HCT116 (cell line): ENCODE results near the gene SLBP. TPM values are rescaled to one million over a fixed set of nuclear protein-coding genes. Genes with fewer than 3 reads are reported as not detected.

Source experiments
- ATAC-seq: fragments of 200-7000 bp; cut with Tn5 transposase; 2 replicates; pipeline ENCODE4 v1.9.1; 2020; ENCODE audit warnings: mild to moderate bottlenecking, moderate library complexity
- BruUV-seq: library from RNA; stranded (reverse); fragments of 400-500 nt; replicated peaks from 2 replicates; lab custom pipeline; 2021; lab: Mats Ljungman, UMichigan
- CTCF ChIA-PET: fragments of 300-600 bp; sonication (Branson Sonifier 250); formaldehyde crosslinking; loops from one replicate; lab custom pipeline; 2021; ENCODE audit warnings: antibody characterized with exemption; lab: Charles Lee
- POLR2A ChIA-PET: fragments of 300-600, 350-600 bp; sonication (Branson Sonifier 250); formaldehyde crosslinking; loops from one replicate; lab custom pipeline; 2021; ENCODE audit warnings: antibody characterized with exemption; lab: Charles Lee
- RAD21 ChIA-PET, 2 experiments: fragments of 300-600 bp; sonication (Branson Sonifier 250); formaldehyde crosslinking; loops; one replicate each; lab custom pipeline; 2023; ENCODE audit warnings: low total read pairs in 2 of 2; ENCODE audit not compliant: uncharacterized antibody in 2 of 2, unreplicated experiment in 2 of 2, low non-redundant PET in 1 of 2; lab: Charles Lee
- DNase-seq: peaks from one replicate; pipeline ENCODE4 v3.0.0-alpha.2; 2010; ENCODE audit warnings: low read depth, low spot score
- H2AFZ ChIP-seq: fragments of 200-600 bp; shearing (Covaris generic), sonication (generic); 2 replicates; pipeline ENCODE4 v1.6.1; 2017; ENCODE audit warnings: low read depth, mixed run types, mixed read lengths, antibody characterized with exemption, low read length; ENCODE audit not compliant: poor library complexity, severe bottlenecking
- H3K27ac ChIP-seq: 2 replicates; pipeline ENCODE4 v1.5.1; 2012; ENCODE audit warnings: low read depth, low read length
- H3K27me3 ChIP-seq: fragments of 200-600 bp; sonication (generic); 2 replicates; pipeline ENCODE4 v1.6.1; 2016; ENCODE audit warnings: mixed run types, low read length, mixed read lengths; ENCODE audit not compliant: insufficient read depth
- H3K36me3 ChIP-seq, 2 experiments: fragments of 200-500 bp in 1 of 2; fragments of 200-600 bp in 1 of 2; sonication (Bioruptor generic) in 1 of 2; sonication (generic) in 1 of 2; 2 replicates each; pipeline versions ENCODE4 v1.5.1 to v1.6.1; 2014 to 2016; ENCODE audit warnings: low read length in 2 of 2, inconsistent platforms in 1 of 2, mixed read lengths in 1 of 2, mixed run types in 1 of 2; ENCODE audit not compliant: insufficient read depth in 2 of 2, control insufficient read depth in 1 of 2
- H3K4me1 ChIP-seq, 2 experiments: fragments of 200-600 bp in 1 of 2; sonication (generic) in 1 of 2; 2 replicates each; pipeline versions ENCODE4 v1.5.1 to v1.6.1; 2012 to 2017; ENCODE audit warnings: low read length in 2 of 2, inconsistent platforms in 1 of 2, mild to moderate bottlenecking in 1 of 2, mixed read lengths in 1 of 2, mixed run types in 1 of 2, moderate library complexity in 1 of 2; ENCODE audit not compliant: insufficient read depth in 2 of 2, control insufficient read depth in 1 of 2
- H3K4me2 ChIP-seq: fragments of 200-600 bp; sonication (generic); 2 replicates; pipeline ENCODE4 v1.6.1; 2017; ENCODE audit warnings: mixed run types, low read length, mixed read lengths
- H3K4me3 ChIP-seq, 2 experiments: fragments of 200-600 bp in 1 of 2; sonication (generic) in 1 of 2; replicated peaks in 1 of 2; 2 replicates each; pipeline ENCODE4 v1.5.1; 2011 to 2016; ENCODE audit warnings: low read length in 2 of 2, control low read depth in 1 of 2, low read depth in 1 of 2, mild to moderate bottlenecking in 1 of 2, mixed read lengths in 1 of 2, mixed run types in 1 of 2
- H3K79me2 ChIP-seq: fragments of 200-600 bp; sonication (generic); 2 replicates; pipeline ENCODE4 v1.6.1; 2017; ENCODE audit warnings: mild to moderate bottlenecking, mixed run types, low read length, moderate library complexity, mixed read lengths; ENCODE audit not compliant: insufficient read depth
- H3K9ac ChIP-seq: fragments of 200-600 bp; sonication (generic); 2 replicates; pipeline ENCODE4 v1.6.1; 2016; ENCODE audit warnings: low read length, mixed read lengths
- H3K9me2 ChIP-seq: fragments of 200-600 bp; sonication (generic), shearing (Covaris generic); 2 replicates; pipeline ENCODE4 v1.6.1; 2017; ENCODE audit warnings: mixed run types, mild to moderate bottlenecking, moderate library complexity; ENCODE audit not compliant: insufficient read depth
- H3K9me3 ChIP-seq, 2 experiments: fragments of 200-500 bp in 1 of 2; fragments of 200-600 bp in 1 of 2; sonication (Bioruptor generic) in 1 of 2; sonication (generic) in 1 of 2; 2 replicates each; pipeline ENCODE4 v1.6.1; 2014 to 2017; ENCODE audit warnings: low read length in 2 of 2, mixed read lengths in 2 of 2, inconsistent platforms in 1 of 2, low read depth in 1 of 2, mild to moderate bottlenecking in 1 of 2, mixed run types in 1 of 2, moderate library complexity in 1 of 2; ENCODE audit not compliant: control insufficient read depth in 1 of 2, insufficient read depth in 1 of 2
- H4K20me1 ChIP-seq: fragments of 200-600 bp; sonication (generic), shearing (Covaris generic); 2 replicates; pipeline ENCODE4 v1.6.1; 2017; ENCODE audit warnings: mixed run types, mild to moderate bottlenecking, moderate library complexity; ENCODE audit not compliant: insufficient read depth
- CBX3 ChIP-seq: IDR thresholded peaks from 2 replicates; pipeline ENCODE4 v1.6.1; 2012; ENCODE audit warnings: low read depth
- CEBPB ChIP-seq: IDR thresholded peaks from 2 replicates; pipeline ENCODE4 v1.6.1; 2012; ENCODE audit warnings: low read depth
- EGR1 ChIP-seq: IDR thresholded peaks from 2 replicates; pipeline ENCODE4 v1.6.1; 2012; ENCODE audit warnings: low read depth
- ELF1 ChIP-seq: IDR thresholded peaks from 2 replicates; pipeline ENCODE4 v1.6.1; 2012; ENCODE audit warnings: low read depth, borderline replicate concordance
- EZH2 ChIP-seq: fragments of 200-600 bp; sonication (generic); IDR thresholded peaks from 2 replicates; pipeline ENCODE4 v1.6.1; 2017; ENCODE audit warnings: antibody characterized with exemption, mixed run types
- JUND ChIP-seq: IDR thresholded peaks from 2 replicates; pipeline ENCODE4 v1.6.1; 2012
- POLR2A ChIP-seq: IDR thresholded peaks from 2 replicates; pipeline ENCODE4 v1.7.0; 2011; ENCODE audit warnings: borderline replicate concordance; ENCODE audit not compliant: insufficient read depth, insufficient read length; ENCODE audit errors: extremely low read depth
- SIN3A ChIP-seq: IDR thresholded peaks from 2 replicates; pipeline ENCODE4 v1.6.1; 2012; ENCODE audit warnings: low read depth
- SP1 ChIP-seq: IDR thresholded peaks from 2 replicates; pipeline ENCODE4 v1.6.1; 2012; ENCODE audit warnings: low read depth
- SRF ChIP-seq: IDR thresholded peaks from 2 replicates; pipeline ENCODE4 v1.6.1; 2012; ENCODE audit warnings: low read depth
- TCF7L2 ChIP-seq: IDR thresholded peaks from 2 replicates; pipeline ENCODE4 v1.7.0; 2011; ENCODE audit warnings: borderline replicate concordance, inconsistent platforms; ENCODE audit not compliant: insufficient read depth, insufficient read length; ENCODE audit errors: extremely low read depth
- YY1 ChIP-seq: IDR thresholded peaks from 2 replicates; pipeline ENCODE4 v1.6.1; 2011; ENCODE audit warnings: low read length, low read depth, moderate library complexity, mild to moderate bottlenecking; ENCODE audit not compliant: insufficient replicate concordance; ENCODE audit errors: extremely low read depth
- ZFX ChIP-seq: fragments of 450-650 bp; IDR thresholded peaks from 2 replicates; pipeline ENCODE4 v1.6.1; 2017
- ZNF274 ChIP-seq: fragments of 200-500 bp; sonication (Bioruptor generic); IDR thresholded peaks from 2 replicates; pipeline ENCODE4 v1.6.1; 2014; ENCODE audit warnings: mild to moderate bottlenecking, low read depth, low read length, inconsistent platforms
- intact Hi-C: fragments of 100-400 bp; cut with micrococcal nuclease; formaldehyde crosslinking; loops from 2 replicates; pipeline ENCODE4 v1.10.0; 2022
- total RNA-seq: library from RNA; stranded (reverse); gene quantifications from one replicate; pipeline ENCODE4 v1.2.1, GENCODE V29; 2021; ENCODE audit not compliant: unreplicated experiment
- TF ChIP-seq, protein P1 (sequence below), 3 experiments: fragments of 200-600 bp in 1 of 3; sonication (generic) in 1 of 3; IDR thresholded peaks in 2 of 3; conservative IDR thresholded peaks in 1 of 3; 2 replicates each; pipeline ENCODE4 v1.5.1; 2012 to 2017; ENCODE audit warnings: low read depth in 2 of 3, low read length in 2 of 3, antibody characterized with exemption in 1 of 3, borderline replicate concordance in 1 of 3, control low read depth in 1 of 3, mild to moderate bottlenecking in 1 of 3, mixed read lengths in 1 of 3, mixed run types in 1 of 3, moderate library complexity in 1 of 3; ENCODE audit not compliant: insufficient read depth in 1 of 3
- TF ChIP-seq, protein P2 (sequence below): IDR thresholded peaks from 2 replicates; pipeline ENCODE4 v1.6.1; 2012; ENCODE audit warnings: low read depth
- TF ChIP-seq, protein P3 (sequence below): IDR thresholded peaks from 2 replicates; pipeline ENCODE4 v1.6.1; 2011; ENCODE audit warnings: mild to moderate bottlenecking, low read length, moderate library complexity; ENCODE audit not compliant: insufficient replicate concordance; ENCODE audit errors: extremely low read depth
- TF ChIP-seq, protein P4 (sequence below): IDR thresholded peaks from 2 replicates; pipeline ENCODE4 v1.6.1; 2012
- TF ChIP-seq, protein P5 (sequence below): IDR thresholded peaks from 2 replicates; pipeline ENCODE4 v1.6.1; 2012

SLBP gene
- total RNA-seq, 1 experiment from 2014 or later = 101 TPM

DNA sequence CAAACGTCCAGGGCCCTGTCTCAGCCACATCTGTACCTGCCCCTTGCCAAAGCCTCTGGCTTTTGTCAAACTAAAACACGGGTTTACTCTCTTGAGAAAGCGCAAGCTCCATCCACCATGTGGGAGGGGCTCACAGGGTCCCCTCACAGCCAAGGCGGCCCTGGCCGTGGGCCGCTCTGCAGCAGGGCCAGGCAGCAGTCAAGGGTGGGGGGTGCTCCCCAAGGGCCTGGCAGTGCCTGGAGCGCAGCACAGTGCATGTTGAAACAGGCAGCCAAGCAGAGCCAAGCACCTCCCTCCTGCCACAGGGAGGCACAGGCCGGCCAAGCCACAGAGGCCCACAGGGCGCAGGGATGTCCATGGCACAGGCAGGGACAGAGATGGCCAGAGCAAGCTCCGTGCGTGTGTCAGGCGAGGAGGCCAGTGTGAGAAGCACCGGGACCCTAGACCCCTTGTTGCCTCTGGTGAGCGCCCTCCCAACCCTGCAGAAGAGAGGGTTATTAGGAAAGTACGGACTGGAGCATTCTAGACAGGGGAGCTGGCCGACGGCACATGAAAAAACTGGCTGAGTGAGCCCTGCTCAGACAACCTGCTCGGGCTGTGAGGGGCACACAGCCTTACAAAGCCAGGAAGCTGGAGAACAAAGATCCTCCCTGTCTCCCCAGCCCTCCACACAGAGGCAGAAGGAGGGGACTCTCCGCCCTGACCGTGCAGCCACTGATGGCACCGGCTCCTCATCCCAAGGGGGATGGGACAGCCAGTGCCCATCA is 67.0 kb downstream of the SLBP start:
- H3K9ac ChIP-seq = no peak overlapping the region
- no peaks in the 10 kb centered on the region for H3K79me2 ChIP-seq
- intact Hi-C loops = no loop called here
- no peak overlapping the region for H2AFZ ChIP-seq
- no peak for DNase-seq
- no peak overlapping the region for H3K27ac ChIP-seq
- H3K36me3 ChIP-seq = no peaks in the 10 kb centered on the region
- ChIA-PET RAD21 (no interaction called here), CTCF (no interaction called here)
- no peaks in the 10 kb centered on the region for H3K4me1 ChIP-seq
- no TSS peak for BruUV-seq
- no peak for ATAC-seq
- no peaks in the 10 kb centered on the region for H4K20me1 ChIP-seq
- TF ChIP-seq SP1 (no peak), SRF (no peak), ELF1 (no peak), ZNF274 (no peak), ZFX (no peak), SIN3A (no peak), CBX3 (no peak), TCF7L2 (no peak), JUND (no peak), CEBPB (no peak), EGR1 (no peak), YY1 (no peak), POLR2A (no peak), EZH2 (no peak)
- TF ChIP-seq, protein P1, sequence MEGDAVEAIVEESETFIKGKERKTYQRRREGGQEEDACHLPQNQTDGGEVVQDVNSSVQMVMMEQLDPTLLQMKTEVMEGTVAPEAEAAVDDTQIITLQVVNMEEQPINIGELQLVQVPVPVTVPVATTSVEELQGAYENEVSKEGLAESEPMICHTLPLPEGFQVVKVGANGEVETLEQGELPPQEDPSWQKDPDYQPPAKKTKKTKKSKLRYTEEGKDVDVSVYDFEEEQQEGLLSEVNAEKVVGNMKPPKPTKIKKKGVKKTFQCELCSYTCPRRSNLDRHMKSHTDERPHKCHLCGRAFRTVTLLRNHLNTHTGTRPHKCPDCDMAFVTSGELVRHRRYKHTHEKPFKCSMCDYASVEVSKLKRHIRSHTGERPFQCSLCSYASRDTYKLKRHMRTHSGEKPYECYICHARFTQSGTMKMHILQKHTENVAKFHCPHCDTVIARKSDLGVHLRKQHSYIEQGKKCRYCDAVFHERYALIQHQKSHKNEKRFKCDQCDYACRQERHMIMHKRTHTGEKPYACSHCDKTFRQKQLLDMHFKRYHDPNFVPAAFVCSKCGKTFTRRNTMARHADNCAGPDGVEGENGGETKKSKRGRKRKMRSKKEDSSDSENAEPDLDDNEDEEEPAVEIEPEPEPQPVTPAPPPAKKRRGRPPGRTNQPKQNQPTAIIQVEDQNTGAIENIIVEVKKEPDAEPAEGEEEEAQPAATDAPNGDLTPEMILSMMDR (IDR thresholded peaks at IDR 0.05 in 2 of 3, conservative IDR thresholded peaks at IDR 0.05 in 1 of 3; ENCODE audit: borderline replicate concordance in 1 of 3, insufficient read depth in 1 of 3, low read depth in 2 of 3, low read length in 2 of 3) = no peak
- TF ChIP-seq, protein P2, sequence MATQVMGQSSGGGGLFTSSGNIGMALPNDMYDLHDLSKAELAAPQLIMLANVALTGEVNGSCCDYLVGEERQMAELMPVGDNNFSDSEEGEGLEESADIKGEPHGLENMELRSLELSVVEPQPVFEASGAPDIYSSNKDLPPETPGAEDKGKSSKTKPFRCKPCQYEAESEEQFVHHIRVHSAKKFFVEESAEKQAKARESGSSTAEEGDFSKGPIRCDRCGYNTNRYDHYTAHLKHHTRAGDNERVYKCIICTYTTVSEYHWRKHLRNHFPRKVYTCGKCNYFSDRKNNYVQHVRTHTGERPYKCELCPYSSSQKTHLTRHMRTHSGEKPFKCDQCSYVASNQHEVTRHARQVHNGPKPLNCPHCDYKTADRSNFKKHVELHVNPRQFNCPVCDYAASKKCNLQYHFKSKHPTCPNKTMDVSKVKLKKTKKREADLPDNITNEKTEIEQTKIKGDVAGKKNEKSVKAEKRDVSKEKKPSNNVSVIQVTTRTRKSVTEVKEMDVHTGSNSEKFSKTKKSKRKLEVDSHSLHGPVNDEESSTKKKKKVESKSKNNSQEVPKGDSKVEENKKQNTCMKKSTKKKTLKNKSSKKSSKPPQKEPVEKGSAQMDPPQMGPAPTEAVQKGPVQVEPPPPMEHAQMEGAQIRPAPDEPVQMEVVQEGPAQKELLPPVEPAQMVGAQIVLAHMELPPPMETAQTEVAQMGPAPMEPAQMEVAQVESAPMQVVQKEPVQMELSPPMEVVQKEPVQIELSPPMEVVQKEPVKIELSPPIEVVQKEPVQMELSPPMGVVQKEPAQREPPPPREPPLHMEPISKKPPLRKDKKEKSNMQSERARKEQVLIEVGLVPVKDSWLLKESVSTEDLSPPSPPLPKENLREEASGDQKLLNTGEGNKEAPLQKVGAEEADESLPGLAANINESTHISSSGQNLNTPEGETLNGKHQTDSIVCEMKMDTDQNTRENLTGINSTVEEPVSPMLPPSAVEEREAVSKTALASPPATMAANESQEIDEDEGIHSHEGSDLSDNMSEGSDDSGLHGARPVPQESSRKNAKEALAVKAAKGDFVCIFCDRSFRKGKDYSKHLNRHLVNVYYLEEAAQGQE = no peak
- TF ChIP-seq, protein P3, sequence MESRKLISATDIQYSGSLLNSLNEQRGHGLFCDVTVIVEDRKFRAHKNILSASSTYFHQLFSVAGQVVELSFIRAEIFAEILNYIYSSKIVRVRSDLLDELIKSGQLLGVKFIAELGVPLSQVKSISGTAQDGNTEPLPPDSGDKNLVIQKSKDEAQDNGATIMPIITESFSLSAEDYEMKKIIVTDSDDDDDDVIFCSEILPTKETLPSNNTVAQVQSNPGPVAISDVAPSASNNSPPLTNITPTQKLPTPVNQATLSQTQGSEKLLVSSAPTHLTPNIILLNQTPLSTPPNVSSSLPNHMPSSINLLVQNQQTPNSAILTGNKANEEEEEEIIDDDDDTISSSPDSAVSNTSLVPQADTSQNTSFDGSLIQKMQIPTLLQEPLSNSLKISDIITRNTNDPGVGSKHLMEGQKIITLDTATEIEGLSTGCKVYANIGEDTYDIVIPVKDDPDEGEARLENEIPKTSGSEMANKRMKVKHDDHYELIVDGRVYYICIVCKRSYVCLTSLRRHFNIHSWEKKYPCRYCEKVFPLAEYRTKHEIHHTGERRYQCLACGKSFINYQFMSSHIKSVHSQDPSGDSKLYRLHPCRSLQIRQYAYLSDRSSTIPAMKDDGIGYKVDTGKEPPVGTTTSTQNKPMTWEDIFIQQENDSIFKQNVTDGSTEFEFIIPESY = no peak
- TF ChIP-seq, protein P4, sequence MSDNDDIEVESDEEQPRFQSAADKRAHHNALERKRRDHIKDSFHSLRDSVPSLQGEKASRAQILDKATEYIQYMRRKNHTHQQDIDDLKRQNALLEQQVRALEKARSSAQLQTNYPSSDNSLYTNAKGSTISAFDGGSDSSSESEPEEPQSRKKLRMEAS = no peak
- TF ChIP-seq, protein P5, sequence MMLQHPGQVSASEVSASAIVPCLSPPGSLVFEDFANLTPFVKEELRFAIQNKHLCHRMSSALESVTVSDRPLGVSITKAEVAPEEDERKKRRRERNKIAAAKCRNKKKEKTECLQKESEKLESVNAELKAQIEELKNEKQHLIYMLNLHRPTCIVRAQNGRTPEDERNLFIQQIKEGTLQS = no peak
- TF ChIP-seq, all 23 proteins: peak for 0
- Histone ChIP-seq H3K27me3 (no peaks in the 10 kb centered on the region), H3K4me3 (no peak overlapping the region), H3K4me2 (no peak overlapping the region), H3K9me2 (no peaks in the 10 kb centered on the region), H3K9me3 (no peaks in the 10 kb centered on the region)
- POLR2A ChIA-PET = no interaction called here
